Smooth muscle cell of bladder (primary cell): ENCODE results near the gene USP33. TPM values are rescaled to one million over a fixed set of nuclear protein-coding genes. Genes with fewer than 3 reads are reported as not detected.

ENCODE experiments used
- total RNA-seq: library from RNA; depleted of rRNA; stranded (reverse); fragments of >200 nt; gene quantifications from 2 replicates; pipeline ENCODE4 v1.2.3, GENCODE V29; 2014

Gene USP33
- 82.8 and 83.7 TPM in 2 replicates for total RNA-seq

GRCh38 chr1:77759071-77760028 lies at the start of gene USP33:
TSS of gene USP33 (minus strand) at chr1:77759852. CDS start at chr1:77741697, 18,155 bp downstream.

GRCh38 chr1:77779529-77780281 lies 20.1 kb upstream of the USP33 start, which contains the start of gene MIGA1:
TSS of gene MIGA1 (plus strand) at chr1:77779649. CDS start at chr1:77783253, 3,604 bp downstream.

GRCh38 chr1:77682460-77683159 lies 77.0 kb downstream of the USP33 start, which contains the start of gene ZZZ3:
TSS of gene ZZZ3 (minus strand) at chr1:77682658. CDS start at chr1:77633354, 49,304 bp downstream.

Other genes starting within 250 kb of the USP33 start
- 53.6 and 67.6 TPM in 2 replicates for gene ZZZ3, start 77.2 kb downstream of the USP33 start, total RNA-seq
- gene MIGA1, start 19.8 kb upstream of the USP33 start, total RNA-seq, result 7.8 and 8.4 TPM in 2 replicates
- gene NEXN, start 128.8 kb upstream of the USP33 start, total RNA-seq, result 10.0 and 13.6 TPM in 2 replicates
- gene FUBP1, start 219.2 kb upstream of the USP33 start, total RNA-seq, result 75.2 and 81.9 TPM in 2 replicates
- 28.4 and 38.0 TPM in 2 replicates for gene DNAJB4, start 245.1 kb upstream of the USP33 start, total RNA-seq